Measurements from ENCODE around the gene TBC1D9B.

GRCh38 chr5:179889885-179890284 lies 17.8 kb downstream of the TBC1D9B start:
- TF ChIP-seq POLR2A (IDR thresholded peaks at IDR 0.05) (no peak), CTCF (IDR thresholded peaks at IDR 0.05) (no peak), POLR2AphosphoS5 (IDR thresholded peaks at IDR 0.05) (no peak)

Measured in gastroesophageal sphincter (tissue), 3 donors.